GM12891 (cell line): ENCODE data around the gene GEMIN5.

Source experiments
- DNase-seq: peaks from one replicate; pipeline ENCODE4 v3.0.0; 2011; ENCODE audit warnings: low spot score; ENCODE audit not compliant: insufficient read length
- FAIRE-seq: peaks from 2 replicates; lab custom pipeline; 2011; peaks lifted over from hg19 to GRCh38; lab: Jason Lieb, UNC
- PAX5 ChIP-seq: IDR thresholded peaks from 2 replicates; pipeline ENCODE4 v1.6.1; 2011; ENCODE audit warnings: low read length, moderate library complexity, mild to moderate bottlenecking; ENCODE audit not compliant: insufficient read depth, severe bottlenecking
- POLR2A ChIP-seq: IDR thresholded peaks from 2 replicates; pipeline ENCODE4 v1.6.1; 2011; ENCODE audit warnings: low read depth, low read length, control low read depth
- POLR2AphosphoS5 ChIP-seq: IDR thresholded peaks from 2 replicates; pipeline ENCODE4 v1.6.1; 2011; ENCODE audit warnings: low read depth, low read length, control low read depth
- POU2F2 ChIP-seq: IDR thresholded peaks from 2 replicates; pipeline ENCODE4 v1.6.1; 2011; ENCODE audit warnings: low read depth, mild to moderate bottlenecking, control low read depth, low read length, moderate library complexity
- SPI1 ChIP-seq: IDR thresholded peaks from 2 replicates; pipeline ENCODE4 v1.6.1; 2011; ENCODE audit warnings: low read depth, low read length, control low read depth
- TAF1 ChIP-seq: IDR thresholded peaks from 2 replicates; pipeline ENCODE4 v1.6.1; 2011; ENCODE audit warnings: low read depth, low read length, control low read depth

GEMIN5 gene

DNA sequence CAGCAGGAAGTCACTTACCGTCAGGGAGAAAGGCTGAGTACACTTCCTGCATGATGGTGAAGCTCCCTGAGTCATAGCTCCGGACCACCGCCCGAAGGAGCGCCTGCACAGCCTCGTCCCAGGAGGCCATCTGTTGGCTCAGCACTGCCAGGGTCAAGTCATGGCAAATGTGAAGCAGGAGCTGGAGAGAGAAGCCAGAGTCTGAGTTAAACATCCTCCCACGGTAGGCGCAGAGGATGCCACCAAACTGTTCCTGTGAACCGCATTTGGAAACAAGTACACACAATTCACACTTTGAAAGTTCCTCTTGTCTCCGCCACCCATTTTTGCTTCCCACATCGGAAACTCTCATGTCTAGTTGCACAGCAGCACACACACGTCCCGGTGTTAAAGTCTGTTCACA lies 45.6 kb downstream of the GEMIN5 start:
- DNase-seq: no peak
- FAIRE-seq: no peak
- TF ChIP-seq PAX5: no peak
- TF ChIP-seq SPI1: no peak
- TF ChIP-seq POLR2A: no peak
- no peak for TF ChIP-seq TAF1
- no peak for TF ChIP-seq POU2F2
- no peak for TF ChIP-seq POLR2AphosphoS5

DNA sequence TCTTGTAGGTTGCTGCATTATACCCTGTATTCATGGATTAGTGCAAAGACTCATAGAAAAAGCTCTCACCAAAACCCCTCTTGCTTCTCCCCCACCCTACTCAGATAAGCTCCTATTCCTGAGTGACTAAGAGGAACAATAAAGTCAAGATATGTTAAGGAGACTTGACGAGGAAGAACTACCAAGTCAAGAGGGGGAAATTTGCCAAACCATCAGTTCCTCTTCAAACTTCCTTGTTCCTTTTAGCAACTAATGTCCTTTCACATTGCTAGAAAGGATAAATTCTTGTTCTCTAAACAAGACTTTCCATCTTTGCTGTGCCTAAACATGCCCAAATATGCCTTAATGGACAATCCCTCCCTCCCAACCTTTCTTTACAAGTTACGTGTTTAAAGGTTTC lies 52.6 kb downstream of the GEMIN5 start:
- FAIRE-seq: no peak
- TF ChIP-seq POLR2A (no peak), SPI1 (no peak), PAX5 (no peak), POLR2AphosphoS5 (no peak), POU2F2 (no peak), TAF1 (no peak)
- no peak for DNase-seq

DNA sequence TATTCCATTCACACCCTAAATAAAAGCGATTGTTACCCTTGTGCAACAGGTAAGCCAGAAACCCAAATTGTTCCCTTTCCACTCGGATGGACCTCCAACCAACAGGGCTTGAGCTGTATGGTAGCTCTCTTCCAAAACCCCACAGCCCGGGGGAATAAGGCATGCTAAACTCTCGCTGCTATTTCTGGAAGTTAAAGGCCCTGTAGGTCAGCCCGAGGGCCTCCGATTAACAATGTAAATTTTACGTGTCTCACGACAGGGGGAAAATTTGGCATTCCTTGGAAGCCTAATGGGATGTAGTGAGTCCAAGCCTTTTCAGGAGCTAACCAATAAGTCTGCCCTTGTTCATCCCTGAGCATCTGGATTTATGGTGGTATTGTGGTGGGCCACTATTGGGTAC lies 53.6 kb downstream of the GEMIN5 start:
- DNase-seq (no peak), FAIRE-seq (no peak)
- TF ChIP-seq POLR2AphosphoS5: no peak
- no peak for TF ChIP-seq POLR2A
- no peak for TF ChIP-seq SPI1
- no peak for TF ChIP-seq POU2F2

DNA sequence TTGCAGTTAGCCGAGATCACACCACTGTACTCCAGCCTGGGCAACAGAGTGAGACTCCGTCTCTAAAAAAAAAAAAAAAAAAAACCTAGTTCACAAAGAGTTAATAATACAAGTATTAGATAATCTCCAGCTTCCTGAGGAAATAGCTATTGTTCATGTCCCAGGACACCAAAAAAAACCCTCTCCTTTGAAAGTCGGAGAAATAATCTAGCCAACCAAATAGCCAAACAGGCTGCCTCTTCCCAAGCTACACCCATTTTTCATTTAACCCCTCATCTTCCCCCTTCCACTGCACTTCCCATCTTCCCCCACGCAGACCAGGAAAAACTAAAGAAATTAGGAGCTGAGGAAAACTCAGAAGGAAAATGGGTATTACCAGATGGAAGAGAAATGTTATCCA lies 56.0 kb downstream of the GEMIN5 start:
- DNase-seq: no peak
- TF ChIP-seq POU2F2 (no peak), TAF1 (no peak), PAX5 (no peak), POLR2A (no peak), POLR2AphosphoS5 (no peak), SPI1 (no peak)
- no peak for FAIRE-seq

- DNase-seq (no peak), FAIRE-seq (no peak)
- TF ChIP-seq POLR2A: no peak
- no peak for TF ChIP-seq POU2F2
- no peak for TF ChIP-seq TAF1
- no peak for TF ChIP-seq POLR2AphosphoS5
- TF ChIP-seq SPI1: no peak
- no peak for TF ChIP-seq PAX5
These were observed 59.2 kb downstream of the GEMIN5 start for GRCh38 chr5:154878642-154879335.

GRCh38 chr5:154873791-154874331 lies 64.2 kb downstream of the GEMIN5 start:
- TF ChIP-seq POU2F2: no peak
- no peak for TF ChIP-seq TAF1
- no peak for TF ChIP-seq PAX5
- TF ChIP-seq POLR2A: no peak
- no peak for TF ChIP-seq POLR2AphosphoS5
- TF ChIP-seq SPI1: no peak
- FAIRE-seq (no peak), DNase-seq (no peak)

DNA sequence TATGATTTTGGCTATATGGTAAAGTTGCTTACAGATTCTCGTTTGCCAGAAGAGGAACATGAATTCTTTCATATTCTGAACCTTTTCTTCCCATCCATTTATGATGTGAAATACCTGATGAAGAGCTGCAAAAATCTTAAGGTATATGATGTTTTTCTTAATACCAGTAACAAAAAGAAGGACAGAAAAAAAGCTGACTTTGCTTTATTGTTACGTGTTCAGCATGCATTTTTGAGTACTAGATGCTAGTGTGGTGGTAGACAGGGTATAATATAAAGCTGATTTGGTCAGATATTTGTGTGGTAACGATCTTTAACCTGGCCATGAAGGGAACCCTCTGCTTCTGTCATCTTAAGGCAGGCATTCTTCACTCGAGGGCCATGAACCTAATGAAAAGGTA lies 66.3 kb downstream of the GEMIN5 start:
- DNase-seq (no peak), FAIRE-seq (no peak)
- no peak for TF ChIP-seq POLR2A
- no peak for TF ChIP-seq POLR2AphosphoS5
- no peak for TF ChIP-seq POU2F2
- TF ChIP-seq TAF1: no peak
- no peak for TF ChIP-seq SPI1

DNA sequence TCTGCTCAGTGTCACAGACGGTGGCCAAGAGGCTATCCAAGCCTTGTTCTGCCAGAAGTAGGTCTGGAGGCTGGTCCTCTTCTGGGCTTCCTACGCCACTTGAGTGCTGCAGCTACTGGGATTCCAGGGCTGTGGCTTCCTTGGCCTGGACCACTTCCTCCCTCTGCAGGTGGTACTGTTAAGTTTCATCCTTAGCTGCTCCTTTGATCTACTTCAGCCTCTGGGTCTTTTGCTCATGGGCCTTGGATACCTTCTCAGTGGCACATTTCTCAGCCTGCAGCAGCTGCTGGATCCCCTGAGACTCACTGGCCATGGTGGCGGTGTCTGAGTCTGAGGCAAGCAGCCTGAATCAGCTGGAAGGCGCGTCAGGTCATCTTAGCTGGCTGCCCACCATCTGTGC lies 69.3 kb downstream of the GEMIN5 start:
- DNase-seq (no peak), FAIRE-seq (no peak)
- TF ChIP-seq POLR2A: no peak
- no peak for TF ChIP-seq TAF1
- TF ChIP-seq PAX5: no peak
- TF ChIP-seq SPI1: no peak
- no peak for TF ChIP-seq POLR2AphosphoS5
- TF ChIP-seq POU2F2: no peak

DNA sequence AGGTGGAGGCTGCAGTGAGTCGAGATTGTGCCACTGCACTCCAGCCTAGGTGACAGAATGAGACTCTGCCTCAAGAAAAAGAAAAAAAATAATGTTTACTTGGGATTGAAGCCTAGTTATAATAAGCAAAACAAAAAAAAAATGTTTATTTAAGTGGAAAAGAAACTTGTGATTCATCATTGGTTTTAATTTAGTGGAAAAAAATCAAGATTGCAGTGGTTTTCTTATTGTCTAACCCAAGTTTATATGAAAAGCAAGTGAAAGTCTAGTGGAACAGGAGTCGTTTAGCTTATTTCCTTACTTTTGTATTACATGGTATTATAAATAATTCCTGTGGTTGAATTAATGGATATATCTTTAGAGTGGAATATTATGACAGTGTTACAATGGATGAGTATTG lies 71.2 kb downstream of the GEMIN5 start:
- FAIRE-seq (no peak), DNase-seq (no peak)
- TF ChIP-seq POLR2AphosphoS5: no peak
- no peak for TF ChIP-seq POLR2A
- TF ChIP-seq TAF1: no peak
- no peak for TF ChIP-seq PAX5
- TF ChIP-seq SPI1: no peak
- TF ChIP-seq POU2F2: no peak

GRCh38 chr5:154865466-154866184 lies 72.4 kb downstream of the GEMIN5 start:
- TF ChIP-seq POLR2A (no peak), POU2F2 (no peak), PAX5 (no peak), POLR2AphosphoS5 (no peak), TAF1 (no peak), SPI1 (no peak)
- FAIRE-seq (no peak), DNase-seq (no peak)
